HG03457 (cell line): ENCODE data around the gene CDC42SE2.
"Not testable (repeated sequence)": the region's sequence is repeated elsewhere in the genome, so short reads cannot be mapped to it uniquely, and the experiment has no call there.

ENCODE experiments used
- ATAC-seq: cut with Tn5 transposase; IDR thresholded peaks from one replicate; pipeline ENCODE4 v1.9.1; 2021; ENCODE audit warnings: moderate number of reproducible peaks; ENCODE audit not compliant: unreplicated experiment

CDC42SE2 gene

DNA sequence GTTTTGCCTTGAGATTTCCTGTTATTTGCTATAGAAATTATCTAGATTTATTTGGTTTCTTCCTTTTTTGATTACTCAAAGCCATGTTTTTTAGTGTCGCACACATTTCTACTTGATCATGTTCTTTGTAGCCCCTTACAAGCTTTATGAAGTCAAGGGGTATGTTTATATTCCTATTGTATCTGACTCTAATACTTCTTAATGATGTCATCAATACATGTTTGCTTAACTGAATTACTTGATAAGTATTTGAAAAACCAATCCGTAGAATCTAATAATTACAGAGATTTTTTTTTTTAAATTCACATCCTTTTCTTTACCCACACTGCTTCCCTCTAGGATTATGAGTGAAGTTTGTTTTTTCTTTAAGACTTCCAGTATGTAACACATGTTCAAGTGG is 53.0 kb downstream of the CDC42SE2 start:
- no peak for ATAC-seq

DNA sequence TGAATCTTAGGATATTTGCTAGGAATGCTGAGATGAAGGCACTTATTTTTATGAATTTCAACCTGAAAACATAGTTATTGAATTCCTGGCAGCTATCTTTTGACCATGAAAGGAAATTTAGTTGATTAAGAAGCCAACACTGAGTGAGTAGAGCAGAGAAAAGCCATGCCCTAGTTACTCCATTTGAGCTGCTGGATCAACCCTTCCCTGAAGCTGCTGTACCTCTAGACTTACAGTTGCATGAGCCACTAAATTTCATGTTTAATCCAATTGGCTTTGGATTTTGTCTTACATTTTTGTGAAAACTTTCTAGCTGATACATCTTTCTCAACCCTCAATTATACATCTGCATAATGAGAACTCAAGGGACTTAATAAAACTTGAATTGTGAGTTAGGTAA is 54.6 kb downstream of the CDC42SE2 start:
- no peak for ATAC-seq

DNA sequence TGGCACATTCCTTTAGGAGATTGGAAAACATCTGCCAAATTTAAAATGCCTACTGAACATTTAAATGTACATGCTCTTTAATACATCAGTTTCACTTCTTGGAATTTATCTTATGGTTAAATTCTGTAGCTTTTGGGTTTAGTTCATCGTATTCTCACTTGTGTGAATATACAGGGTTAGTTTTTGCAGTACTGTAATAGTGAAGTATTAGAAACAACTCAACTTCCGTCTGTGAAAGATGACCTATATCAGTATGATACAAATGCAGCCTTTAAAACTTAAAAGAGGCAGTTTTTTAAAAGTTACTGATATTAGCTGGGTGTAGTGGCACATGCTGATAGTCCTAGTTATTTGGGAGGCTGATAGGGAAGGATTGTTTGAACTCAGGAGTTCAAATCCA is 57.2 kb downstream of the CDC42SE2 start:
- ATAC-seq = no peak

DNA sequence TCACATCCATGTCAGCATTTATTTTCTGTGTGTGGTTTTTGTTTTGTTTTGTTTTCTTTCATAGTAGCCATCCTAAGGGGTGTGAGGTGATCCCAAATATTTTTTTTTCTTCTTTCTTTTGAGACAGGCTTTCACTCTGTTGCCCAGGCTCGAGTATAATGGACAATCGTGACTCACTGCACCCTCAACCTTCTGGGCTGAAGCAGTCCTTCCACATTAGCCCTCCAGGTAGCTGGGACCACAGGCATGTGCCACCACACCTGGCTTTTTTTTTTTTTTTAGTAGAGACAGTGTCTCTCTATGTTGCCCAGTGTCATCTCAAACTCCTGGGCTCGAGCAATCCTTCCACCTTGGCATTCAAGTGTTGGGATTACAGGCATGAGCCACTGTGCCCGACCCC is 59.1 kb downstream of the CDC42SE2 start:
- ATAC-seq = no peak

DNA sequence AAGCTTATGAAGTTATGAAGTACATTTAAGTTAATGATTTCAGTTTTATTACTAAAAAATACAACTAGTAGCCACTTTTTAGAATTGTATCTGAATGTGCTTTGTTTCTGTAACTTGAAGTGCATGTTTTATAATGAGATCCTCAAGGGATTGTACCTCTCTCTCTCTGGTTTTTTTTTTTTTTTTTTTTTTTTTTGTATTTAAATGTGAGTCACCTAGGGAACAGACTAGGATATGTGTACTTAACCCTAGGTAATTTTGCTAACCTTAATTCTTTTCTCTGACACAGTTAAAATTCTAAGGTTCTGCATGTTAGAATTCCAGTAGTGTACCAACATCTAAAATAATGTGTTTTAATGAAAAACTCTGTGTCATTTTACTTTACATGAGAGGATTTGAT is 59.5 kb downstream of the CDC42SE2 start:
- ATAC-seq = no peak

DNA sequence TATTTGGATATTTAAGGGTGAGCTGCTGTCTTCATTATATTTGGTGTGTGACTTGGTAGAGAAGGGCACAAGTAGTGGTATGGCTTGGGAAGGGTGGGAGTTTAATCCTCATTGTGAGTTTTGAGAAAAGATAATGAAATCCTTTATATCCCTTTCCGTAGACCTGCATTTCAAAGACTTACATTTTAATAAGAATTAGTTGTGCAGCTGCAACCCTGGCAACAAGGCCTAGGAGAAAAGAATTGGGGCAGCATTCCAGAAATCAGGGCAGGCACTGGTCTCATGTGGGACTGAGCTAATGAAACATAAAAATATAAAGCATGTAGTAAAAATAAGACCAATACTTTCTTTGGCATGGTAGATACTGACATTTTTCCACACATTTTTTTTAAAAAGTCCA is 60.5 kb downstream of the CDC42SE2 start:
- no peak for ATAC-seq

DNA sequence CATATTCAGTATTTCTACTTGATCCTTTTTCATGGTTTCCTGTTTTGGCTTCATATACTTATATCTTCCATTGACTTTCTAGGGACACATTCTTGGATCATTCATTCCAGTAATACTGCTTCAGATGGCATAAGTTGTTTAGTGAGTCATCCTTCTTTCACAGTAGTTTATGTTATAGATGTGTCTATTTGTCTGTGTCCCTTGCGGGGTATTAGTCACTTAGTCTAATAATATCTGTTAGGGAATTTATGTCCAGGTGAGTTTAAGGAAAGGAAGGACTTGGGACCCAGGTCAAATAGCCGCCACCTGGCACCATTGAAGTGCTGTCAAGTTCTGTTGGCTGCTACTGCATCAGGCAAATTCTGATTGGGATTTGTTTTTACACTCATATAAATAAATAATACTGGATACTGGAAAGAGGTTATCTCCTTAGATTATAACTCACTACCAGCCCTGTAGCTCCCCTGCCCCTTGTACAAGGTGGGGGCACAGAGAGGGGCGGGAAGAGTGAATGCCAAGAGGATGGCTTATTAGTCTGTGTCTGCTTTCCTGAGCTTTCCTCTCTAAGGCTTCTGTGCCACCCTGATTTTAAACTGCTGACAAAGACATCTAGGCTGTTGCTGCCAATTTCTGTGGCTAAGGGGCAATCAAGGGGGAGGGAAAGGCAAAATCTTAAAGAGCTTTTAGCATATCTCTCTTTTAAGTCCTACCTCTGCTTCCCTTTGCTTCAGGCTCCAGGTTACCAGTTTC is 64.9 kb downstream of the CDC42SE2 start:
- no peak for ATAC-seq

DNA sequence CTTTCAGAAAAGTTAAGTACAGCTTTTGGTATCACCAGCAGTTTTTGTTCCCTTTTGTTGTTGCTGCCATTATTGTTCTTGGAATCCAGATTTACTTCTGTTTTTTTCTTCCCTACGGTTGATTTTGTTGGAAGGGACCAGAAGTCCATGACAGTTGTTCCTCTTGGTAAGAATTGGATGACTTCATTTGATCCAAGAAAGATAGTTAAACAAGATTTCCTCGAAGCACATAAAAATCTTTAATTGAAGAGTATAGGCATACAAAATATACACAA is 65.4 kb downstream of the CDC42SE2 start:
- ATAC-seq = no peak

DNA sequence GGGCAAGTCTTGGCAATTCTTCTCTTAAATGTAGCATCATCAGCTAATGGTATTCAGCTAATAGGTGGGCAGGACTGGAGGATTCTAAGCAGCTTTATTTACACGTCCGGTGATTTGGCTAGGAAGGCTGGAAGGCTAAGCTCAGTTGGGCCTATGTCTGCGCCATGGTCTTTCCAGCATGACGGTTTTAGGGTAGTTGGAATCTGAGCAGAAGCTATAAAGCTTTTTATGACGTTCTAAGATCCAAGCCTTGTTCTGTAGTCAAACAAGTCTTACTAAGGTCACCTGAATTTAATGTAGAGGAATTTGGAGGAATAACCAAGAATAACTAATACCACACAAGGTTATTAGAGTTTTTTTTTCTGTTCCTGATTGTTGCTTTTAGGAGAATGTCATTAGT is 66.2 kb downstream of the CDC42SE2 start:
- no peak for ATAC-seq

DNA sequence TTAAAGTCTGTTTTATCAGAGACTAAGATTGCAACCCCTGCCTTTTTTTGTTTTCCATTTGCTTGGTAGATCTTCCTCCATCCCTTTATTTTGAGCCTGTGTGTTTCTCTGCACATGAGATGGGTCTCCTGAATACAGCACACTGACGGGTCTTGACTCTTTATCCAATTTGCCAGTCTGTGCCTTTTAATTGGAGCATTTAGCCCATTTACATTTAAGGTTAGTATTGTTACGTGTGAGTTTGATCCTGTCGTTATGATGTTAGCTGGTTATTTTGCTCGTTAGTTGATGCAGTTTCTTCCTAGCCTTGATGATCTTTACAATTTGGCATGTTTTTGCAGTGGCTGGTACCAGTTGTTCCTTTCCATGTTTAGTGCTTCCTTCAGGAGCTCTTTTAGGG is 71.9 kb downstream of the CDC42SE2 start:
- not testable (repeated sequence) for ATAC-seq

DNA sequence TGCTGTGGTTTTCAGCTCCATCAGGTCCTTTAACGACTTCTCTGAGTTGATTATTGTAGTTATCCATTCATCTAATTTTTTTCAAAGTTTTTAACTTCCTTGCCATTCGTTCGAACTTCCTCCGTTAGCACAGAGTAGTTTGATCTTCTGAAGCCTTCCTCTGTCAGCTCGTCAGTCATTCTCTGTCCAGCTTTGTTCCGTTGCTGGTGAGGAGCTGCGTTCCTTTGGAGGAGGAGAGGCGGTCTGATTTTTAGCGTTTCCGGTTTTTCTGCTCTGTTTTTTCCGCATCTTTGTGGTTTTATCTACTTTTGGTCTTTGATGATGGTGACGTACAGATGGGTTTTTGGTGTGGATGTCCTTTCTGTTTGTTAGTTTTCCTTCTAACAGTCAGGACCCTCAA is 72.9 kb downstream of the CDC42SE2 start:
- ATAC-seq = not testable (repeated sequence)

DNA sequence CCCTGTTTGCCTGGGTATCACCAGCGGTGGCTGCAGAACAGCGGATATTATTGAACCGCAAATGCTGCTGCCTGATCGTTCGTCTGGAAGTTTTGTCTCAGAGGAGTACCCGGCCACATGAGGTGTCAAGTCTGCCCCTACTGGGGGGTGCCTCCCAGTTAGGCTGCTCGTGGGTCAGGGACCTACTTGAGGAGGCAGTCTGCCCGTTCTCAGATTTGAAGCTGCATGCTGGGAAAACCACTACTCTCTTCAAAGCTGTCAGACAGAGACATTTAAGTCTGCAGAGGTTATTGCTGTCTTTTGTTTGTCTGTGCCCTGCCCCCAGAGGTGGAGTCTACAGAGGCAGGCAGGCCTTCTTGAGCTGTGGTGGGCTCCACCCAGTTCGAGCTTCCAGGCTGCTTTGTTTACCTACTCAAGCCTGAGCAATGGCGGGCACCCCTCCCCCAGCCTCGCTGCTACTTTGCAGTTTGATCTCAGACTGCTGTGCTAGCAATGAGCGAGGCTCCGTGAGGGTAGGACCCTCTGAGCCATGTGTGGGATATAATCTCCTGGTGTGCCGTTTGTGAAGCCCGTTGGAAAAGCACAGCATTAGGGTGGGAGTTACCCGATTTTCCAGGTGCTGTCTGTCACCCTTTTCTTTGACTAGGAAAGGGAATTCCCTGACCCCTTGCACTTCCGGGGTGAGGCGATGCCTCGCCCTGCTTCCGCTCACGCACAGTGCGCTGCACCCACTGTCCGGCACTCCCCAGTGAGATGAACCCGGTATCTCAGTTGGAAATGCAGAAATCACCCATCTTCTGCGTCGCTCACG is 73.6 kb downstream of the CDC42SE2 start:
- ATAC-seq = not testable (repeated sequence)

DNA sequence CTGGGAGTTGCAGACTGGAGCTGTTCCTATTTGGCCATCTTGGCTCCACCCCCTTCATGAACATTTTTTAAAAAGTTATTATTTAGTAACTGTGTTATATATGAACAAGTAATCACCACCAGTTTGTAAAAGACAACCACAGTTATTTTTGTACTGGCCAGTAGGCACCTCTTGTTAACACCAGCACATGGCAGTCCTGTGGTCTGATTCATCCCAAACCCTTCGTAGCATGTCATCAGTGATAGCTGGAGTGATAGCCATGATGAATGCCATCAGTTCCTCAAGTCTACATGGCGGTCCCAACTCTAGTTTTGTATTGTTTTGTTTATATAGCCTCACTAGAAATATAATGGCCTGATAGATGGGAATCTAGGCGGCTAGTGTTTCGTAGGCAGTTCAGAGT is 74.2 kb downstream of the CDC42SE2 start:
- no peak for ATAC-seq

DNA sequence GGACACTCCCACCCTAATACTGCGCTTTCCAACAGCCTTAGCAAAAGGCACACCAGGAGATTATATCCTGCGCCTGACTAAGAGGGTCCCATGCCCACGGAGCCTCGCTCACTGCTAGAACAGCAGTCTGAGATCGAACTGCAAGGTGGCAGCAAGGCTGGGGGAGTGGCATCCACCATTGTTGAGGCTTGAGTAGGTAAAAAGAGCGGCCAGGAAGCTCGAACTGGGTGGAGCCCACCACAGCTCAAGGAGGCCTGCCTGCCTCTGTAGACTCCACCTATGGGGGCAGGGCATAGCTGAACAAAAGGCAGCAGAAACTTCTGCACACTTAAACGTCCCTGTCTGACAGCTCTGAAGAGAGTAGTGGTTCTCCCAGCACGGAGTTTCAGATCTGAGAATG is 80.4 kb downstream of the CDC42SE2 start:
- ATAC-seq = not testable (repeated sequence)

DNA sequence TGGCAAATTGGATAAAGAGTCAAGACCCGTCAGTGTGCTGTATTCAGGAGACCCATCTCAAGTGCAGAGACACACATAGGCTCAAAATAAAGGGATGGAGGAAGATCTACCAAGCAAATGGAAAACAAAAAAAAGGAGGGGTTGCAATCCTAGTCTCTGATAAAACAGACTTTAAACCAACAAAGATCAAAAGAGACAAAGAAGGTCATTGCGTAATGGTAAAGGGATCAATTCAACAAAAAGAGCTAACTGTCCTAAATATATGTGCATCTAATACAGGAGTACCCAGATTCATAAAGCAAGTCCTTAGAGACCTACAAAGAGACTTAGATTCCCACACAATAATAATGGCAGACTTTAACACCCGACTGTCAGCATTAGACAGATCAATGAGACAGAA is 82.4 kb downstream of the CDC42SE2 start:
- ATAC-seq = not testable (repeated sequence)

DNA sequence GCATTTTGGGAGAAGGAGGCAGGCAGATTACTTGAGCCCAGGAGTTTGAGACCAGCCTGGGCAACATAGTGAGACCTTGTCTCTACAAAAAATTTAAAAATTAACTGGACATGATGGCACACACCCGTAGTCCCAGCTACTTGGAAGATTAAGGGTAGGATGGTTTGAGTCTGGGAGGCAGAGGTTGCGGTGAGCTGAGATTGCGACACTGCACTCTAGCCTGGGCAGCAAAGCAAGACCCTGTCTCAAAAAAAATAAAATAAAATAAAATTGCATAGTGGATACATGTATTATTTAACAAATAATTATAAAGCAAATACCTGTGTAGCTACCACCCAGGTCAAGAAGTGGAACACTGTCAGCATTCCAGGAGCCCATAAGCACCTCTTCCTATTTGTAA is 90.1 kb downstream of the CDC42SE2 start:
- no peak for ATAC-seq

DNA sequence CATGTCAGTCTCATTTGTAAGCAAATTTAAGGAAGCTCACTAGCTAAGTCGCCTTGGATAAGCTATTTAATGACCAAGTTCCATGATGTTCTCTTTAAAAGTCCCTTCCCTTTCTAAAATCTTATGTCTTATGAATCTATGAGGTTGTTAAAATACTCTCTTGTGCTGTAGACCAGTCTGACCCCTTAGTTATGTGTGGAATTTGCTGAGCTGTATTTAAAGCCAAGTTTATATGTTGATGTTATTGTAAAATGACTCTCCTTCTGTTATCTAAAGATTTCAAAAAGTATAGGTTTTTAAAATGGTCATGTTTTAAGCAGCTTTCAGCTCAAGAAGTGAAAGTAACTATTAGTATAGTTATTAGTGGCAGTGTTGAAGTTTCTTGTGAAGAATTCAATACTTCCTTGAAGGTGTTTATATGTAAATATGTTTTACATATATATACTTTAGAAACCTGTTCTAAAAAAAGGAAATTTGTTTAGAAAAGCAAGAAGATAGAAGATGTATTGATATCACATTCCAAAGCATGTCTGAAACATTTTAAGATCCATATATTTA is 92.2 kb downstream of the CDC42SE2 start:
- no peak for ATAC-seq

DNA sequence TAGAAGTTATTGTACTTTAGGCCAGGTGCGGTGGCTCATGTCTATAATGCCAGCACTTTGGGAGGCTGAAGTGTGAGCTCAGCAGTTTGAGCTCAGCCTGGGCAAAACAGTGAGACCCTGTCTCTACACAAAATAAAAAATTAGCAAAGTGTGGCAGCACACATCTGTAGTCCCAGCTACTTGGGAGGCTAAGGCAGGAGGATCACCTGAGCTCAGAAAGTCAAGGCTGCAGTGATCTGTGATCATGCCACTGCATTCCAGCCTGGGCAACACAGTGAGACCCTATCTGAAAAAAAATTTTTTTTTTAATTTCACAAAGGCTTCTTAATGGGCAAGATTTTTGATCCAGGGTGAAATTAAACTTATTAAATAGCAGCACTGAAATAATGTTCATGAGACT is 92.8 kb downstream of the CDC42SE2 start:
- no peak for ATAC-seq

DNA sequence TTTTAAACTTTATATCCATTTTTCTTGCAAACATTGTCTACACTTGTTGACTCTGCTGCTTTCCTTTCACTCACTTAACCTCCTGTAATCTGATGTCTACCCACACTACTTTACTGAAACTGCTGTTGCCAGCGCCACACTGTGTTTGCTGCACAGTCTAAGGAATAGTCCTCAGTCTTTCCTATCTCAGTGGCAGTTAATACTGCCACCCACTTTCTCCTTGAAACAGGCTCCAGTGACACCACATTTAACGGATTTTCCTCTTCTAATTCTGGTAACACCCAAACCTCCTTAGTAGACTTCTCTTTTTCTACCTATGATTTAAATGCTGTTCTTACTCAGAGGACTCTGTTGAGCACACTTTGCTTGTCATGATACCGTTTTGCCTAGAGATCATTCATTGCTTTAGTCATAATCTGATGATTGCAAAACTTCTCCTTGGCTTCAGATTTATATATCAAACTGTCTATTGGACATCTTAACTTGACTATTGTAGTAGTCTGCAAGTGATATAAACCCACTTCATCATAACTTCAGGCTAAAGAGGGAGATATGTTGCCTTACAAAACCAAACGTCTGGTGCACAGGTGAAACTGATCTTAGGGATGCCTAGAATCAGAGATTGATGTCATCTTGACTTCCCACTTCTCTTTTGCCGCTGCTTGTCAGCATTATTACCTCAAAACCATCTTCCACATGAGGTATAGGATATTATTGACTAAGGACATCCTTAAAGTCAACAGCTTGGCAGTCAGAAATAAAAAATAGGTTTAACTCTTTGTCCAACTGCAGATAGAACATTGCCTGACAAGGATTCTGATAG is 94.1 kb downstream of the CDC42SE2 start:
- no peak for ATAC-seq

DNA sequence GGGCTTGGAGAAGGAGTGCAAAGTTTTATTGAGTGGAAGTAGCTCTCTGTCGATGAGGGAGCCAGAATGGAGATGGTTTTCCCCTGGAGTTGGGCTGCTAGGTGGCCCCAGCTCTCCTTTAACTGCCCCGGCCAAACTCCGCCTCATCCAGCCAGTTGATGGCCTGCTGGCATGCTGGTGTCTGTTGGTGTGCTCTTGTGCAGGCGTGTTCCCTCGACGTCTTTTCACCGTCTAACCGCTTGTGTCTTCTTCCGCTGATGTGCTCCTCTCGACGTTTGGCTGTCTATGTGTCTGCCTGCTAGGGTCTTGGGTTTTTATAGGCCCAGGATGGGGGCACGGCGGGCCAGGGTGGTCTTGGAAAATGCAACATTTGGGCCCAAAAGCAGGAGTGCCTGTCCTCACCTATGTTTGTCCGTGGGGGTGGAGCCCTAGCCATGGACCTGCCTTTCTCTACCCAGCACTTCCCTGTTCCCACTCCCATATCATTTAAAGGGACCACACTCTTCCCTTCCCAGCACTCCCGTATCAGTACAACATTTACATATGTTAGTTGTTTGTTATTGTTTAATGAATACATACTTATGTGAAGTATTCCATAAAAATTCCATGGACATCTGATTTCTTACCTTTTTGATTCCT is 97.9 kb downstream of the CDC42SE2 start:
- no peak for ATAC-seq
